HEK293 (cell line): ENCODE data around the gene CASKIN2.

ENCODE experiments used
- CTCF ChIA-PET: fragments of 350-600 bp; formaldehyde crosslinking; extraction: SDS; loops from one replicate; lab custom pipeline; 2021; ENCODE audit warnings: antibody characterized with exemption; lab: Yijun Ruan, JAX
- POLR2A ChIA-PET: fragments of 300-600 bp; formaldehyde crosslinking; extraction: SDS; loops from one replicate; lab custom pipeline; 2020; ENCODE audit warnings: antibody characterized with exemption, inconsistent platforms; lab: Yijun Ruan, JAX
- H3K27ac ChIP-seq: fragments of 200-500 bp; sonication (Bioruptor generic); 2 replicates; pipeline ENCODE4 v1.5.1; 2014; ENCODE audit warnings: low read depth, low read length, control low read depth, inconsistent platforms; ENCODE audit errors: extremely low read depth
- H3K36me3 ChIP-seq, 2 experiments: fragments of 200-500 bp in 1 of 2; sonication (Bioruptor generic) in 1 of 2; 1 replicate in 1 of 2; 2 replicates in 1 of 2; pipeline ENCODE4 v1.5.1; 2014 to 2017; ENCODE audit warnings: inconsistent platforms in 2 of 2, low read length in 2 of 2; ENCODE audit not compliant: control insufficient read depth in 2 of 2, insufficient read depth in 1 of 2
- H3K4me1 ChIP-seq: fragments of 200-500 bp; sonication (Bioruptor generic); 2 replicates; pipeline ENCODE4 v1.5.1; 2014; ENCODE audit warnings: mild to moderate bottlenecking, low read length, inconsistent platforms; ENCODE audit not compliant: control insufficient read depth, insufficient read depth
- H3K4me3 ChIP-seq: 2 replicates; pipeline ENCODE4 v1.5.1; 2011; ENCODE audit warnings: low read depth, mild to moderate bottlenecking, control low read depth, low read length, moderate library complexity
- H3K9me3 ChIP-seq: fragments of 200-500 bp; sonication (Bioruptor generic); 2 replicates; pipeline ENCODE4 v1.5.1; 2014; ENCODE audit warnings: low read depth, low read length, inconsistent platforms; ENCODE audit not compliant: control insufficient read depth, insufficient read depth
- MZF1 ChIP-seq: fragments of 450-650 bp; formaldehyde crosslinking; IDR thresholded peaks from 2 replicates; pipeline ENCODE4 v1.5.1; 2017; ENCODE audit warnings: missing biosample characterization, missing genetic modification characterization, borderline replicate concordance
- SP7 ChIP-seq: fragments of 450-650 bp; formaldehyde crosslinking; IDR thresholded peaks from 2 replicates; pipeline ENCODE4 v1.5.1; 2016; ENCODE audit warnings: missing biosample characterization, missing genetic modification characterization
- ZBTB48 ChIP-seq: fragments of 450-650 bp; formaldehyde crosslinking; IDR thresholded peaks from 2 replicates; pipeline ENCODE4 v1.5.1; 2016; ENCODE audit warnings: missing biosample characterization, missing genetic modification characterization
- ZNF114 ChIP-seq: fragments of 450-650 bp; formaldehyde crosslinking; IDR thresholded peaks from 2 replicates; pipeline ENCODE4 v1.5.0; 2017; ENCODE audit warnings: missing biosample characterization, missing genetic modification characterization
- ZNF214 ChIP-seq: fragments of 450-650 bp; formaldehyde crosslinking; IDR thresholded peaks from 2 replicates; pipeline ENCODE4 v1.5.1; 2017; ENCODE audit warnings: missing biosample characterization, mild to moderate bottlenecking, missing genetic modification characterization, borderline replicate concordance
- ZNF223 ChIP-seq: fragments of 450-650 bp; formaldehyde crosslinking; IDR thresholded peaks from 2 replicates; pipeline ENCODE4 v1.5.1; 2016; ENCODE audit warnings: missing biosample characterization, missing genetic modification characterization
- ZNF23 ChIP-seq: fragments of 450-650 bp; formaldehyde crosslinking; IDR thresholded peaks from 2 replicates; pipeline ENCODE4 v1.5.1; 2016; ENCODE audit warnings: missing biosample characterization, missing genetic modification characterization, borderline replicate concordance
- ZNF394 ChIP-seq: fragments of 450-650 bp; formaldehyde crosslinking; IDR thresholded peaks from 2 replicates; pipeline ENCODE4 v1.5.1; 2016; ENCODE audit warnings: missing biosample characterization, missing genetic modification characterization, mild to moderate bottlenecking, moderate library complexity, borderline replicate concordance
- ZNF473 ChIP-seq: fragments of 450-650 bp; formaldehyde crosslinking; IDR thresholded peaks from 2 replicates; pipeline ENCODE4 v1.5.1; 2017; ENCODE audit warnings: missing biosample characterization, missing genetic modification characterization
- ZNF530 ChIP-seq: fragments of 450-650 bp; formaldehyde crosslinking; IDR thresholded peaks from 2 replicates; pipeline ENCODE4 v1.5.1; 2016; ENCODE audit warnings: low read depth, missing biosample characterization, missing genetic modification characterization
- ZNF544 ChIP-seq: fragments of 450-650 bp; formaldehyde crosslinking; IDR thresholded peaks from 2 replicates; pipeline ENCODE4 v1.5.0; 2017; ENCODE audit warnings: missing biosample characterization, missing genetic modification characterization
- ZNF621 ChIP-seq: fragments of 450-650 bp; formaldehyde crosslinking; IDR thresholded peaks from 2 replicates; pipeline ENCODE4 v1.5.1; 2017; ENCODE audit warnings: missing biosample characterization, missing genetic modification characterization
- ZNF629 ChIP-seq: fragments of 450-650 bp; formaldehyde crosslinking; IDR thresholded peaks from 2 replicates; pipeline ENCODE4 v1.5.1; 2017; ENCODE audit warnings: missing biosample characterization, missing genetic modification characterization
- ZNF660 ChIP-seq: fragments of 450-650 bp; IDR thresholded peaks from 2 replicates; pipeline ENCODE4 v1.5.1; 2018; ENCODE audit warnings: missing biosample characterization, mild to moderate bottlenecking, missing genetic modification characterization
- ZSCAN16 ChIP-seq: fragments of 450-650 bp; formaldehyde crosslinking; IDR thresholded peaks from 2 replicates; pipeline ENCODE4 v1.5.1; 2016; ENCODE audit warnings: missing biosample characterization, missing genetic modification characterization
- TF ChIP-seq, protein P1 (sequence below): fragments of 450-650 bp; formaldehyde crosslinking; IDR thresholded peaks from 2 replicates; pipeline ENCODE4 v1.5.1; 2016; ENCODE audit warnings: missing biosample characterization, missing genetic modification characterization
- TF ChIP-seq, protein P2 (sequence below): fragments of 450-650 bp; formaldehyde crosslinking; IDR thresholded peaks from 2 replicates; pipeline ENCODE4 v1.5.1; 2017; ENCODE audit warnings: missing biosample characterization, missing genetic modification characterization
- TF ChIP-seq, protein P3 (sequence below): fragments of 450-650 bp; formaldehyde crosslinking; IDR thresholded peaks from 2 replicates; pipeline ENCODE4 v1.5.1; 2017; ENCODE audit warnings: missing biosample characterization, missing genetic modification characterization

CASKIN2 gene

GRCh38 chr17:75456417-75457046 is 58.8 kb downstream of the CASKIN2 start, which contains the start of gene TMEM94 (continued):
- TF ChIP-seq, protein P1, sequence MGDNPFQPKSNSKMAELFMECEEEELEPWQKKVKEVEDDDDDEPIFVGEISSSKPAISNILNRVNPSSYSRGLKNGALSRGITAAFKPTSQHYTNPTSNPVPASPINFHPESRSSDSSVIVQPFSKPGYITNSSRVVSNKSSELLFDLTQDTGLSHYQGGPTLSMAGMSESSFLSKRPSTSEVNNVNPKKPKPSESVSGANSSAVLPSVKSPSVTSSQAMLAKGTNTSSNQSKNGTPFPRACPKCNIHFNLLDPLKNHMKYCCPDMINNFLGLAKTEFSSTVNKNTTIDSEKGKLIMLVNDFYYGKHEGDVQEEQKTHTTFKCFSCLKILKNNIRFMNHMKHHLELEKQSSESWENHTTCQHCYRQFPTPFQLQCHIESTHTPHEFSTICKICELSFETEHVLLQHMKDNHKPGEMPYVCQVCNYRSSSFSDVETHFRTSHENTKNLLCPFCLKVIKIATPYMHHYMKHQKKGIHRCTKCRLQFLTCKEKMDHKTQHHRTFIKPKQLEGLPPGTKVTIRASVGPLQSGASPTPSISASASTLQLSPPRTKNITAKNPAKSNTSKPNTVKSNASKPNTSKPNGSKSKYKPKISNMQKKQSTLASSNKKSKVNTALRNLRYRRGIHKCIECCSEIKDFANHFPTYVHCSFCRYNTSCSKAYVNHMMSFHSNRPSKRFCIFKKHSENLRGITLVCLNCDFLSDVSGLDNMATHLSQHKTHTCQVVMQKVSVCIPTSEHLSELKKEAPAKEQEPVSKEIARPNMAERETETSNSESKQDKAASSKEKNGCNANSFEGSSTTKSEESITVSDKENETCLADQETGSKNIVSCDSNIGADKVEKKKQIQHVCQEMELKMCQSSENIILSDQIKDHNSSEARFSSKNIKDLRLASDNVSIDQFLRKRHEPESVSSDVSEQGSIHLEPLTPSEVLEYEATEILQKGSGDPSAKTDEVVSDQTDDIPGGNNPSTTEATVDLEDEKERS: no peak
- TF ChIP-seq ZNF23 (no peak), ZSCAN16 (no peak), SP7 (tag by site-specific recombination) (peak; percentile 86), ZNF223 (no peak), ZNF394 (tag by site-specific recombination) (peak; percentile 42; the same call in 1 of the 2 replicates), ZNF473 (tag by site-specific recombination) (no peak), ZBTB48 (peak; percentile 45; the same call in 1 of the 2 replicates), ZNF114 (tag by site-specific recombination) (no peak), ZNF629 (tag by site-specific recombination) (no peak; the same call in none of the 2 replicates), ZNF530 (tag by site-specific recombination) (no peak), ZNF621 (tag by site-specific recombination) (no peak), ZNF214 (tag by site-specific recombination) (no peak), MZF1 (no peak; the same call in 1 of the 2 replicates)

DNA sequence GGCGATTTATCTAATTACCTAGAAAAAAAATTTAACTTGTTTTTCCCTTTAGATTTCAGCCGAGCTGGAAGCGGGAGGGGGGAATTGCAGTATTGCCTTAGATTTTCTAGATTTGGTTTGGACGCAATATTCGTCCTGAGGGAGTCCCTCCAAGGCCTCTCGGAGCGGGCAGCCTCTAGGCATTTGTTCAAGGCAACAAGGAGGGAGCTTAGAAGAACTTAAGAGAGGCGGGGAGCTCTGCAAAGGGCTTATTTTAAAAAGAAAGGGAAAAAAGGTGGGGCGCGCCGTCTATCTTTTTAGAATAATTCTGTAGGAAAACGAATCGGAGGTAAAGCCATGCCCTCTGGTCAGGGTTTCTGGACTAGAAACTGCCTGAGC is 59.3 kb downstream of the CASKIN2 start:
- peak overlapping the region; percentile 33 for H3K4me3 ChIP-seq
- no peaks in the 10 kb centered on the region for H3K9me3 ChIP-seq
- H3K4me1 ChIP-seq: peaks cover 20% of the 10 kb centered on the region
- TF ChIP-seq, protein P2, sequence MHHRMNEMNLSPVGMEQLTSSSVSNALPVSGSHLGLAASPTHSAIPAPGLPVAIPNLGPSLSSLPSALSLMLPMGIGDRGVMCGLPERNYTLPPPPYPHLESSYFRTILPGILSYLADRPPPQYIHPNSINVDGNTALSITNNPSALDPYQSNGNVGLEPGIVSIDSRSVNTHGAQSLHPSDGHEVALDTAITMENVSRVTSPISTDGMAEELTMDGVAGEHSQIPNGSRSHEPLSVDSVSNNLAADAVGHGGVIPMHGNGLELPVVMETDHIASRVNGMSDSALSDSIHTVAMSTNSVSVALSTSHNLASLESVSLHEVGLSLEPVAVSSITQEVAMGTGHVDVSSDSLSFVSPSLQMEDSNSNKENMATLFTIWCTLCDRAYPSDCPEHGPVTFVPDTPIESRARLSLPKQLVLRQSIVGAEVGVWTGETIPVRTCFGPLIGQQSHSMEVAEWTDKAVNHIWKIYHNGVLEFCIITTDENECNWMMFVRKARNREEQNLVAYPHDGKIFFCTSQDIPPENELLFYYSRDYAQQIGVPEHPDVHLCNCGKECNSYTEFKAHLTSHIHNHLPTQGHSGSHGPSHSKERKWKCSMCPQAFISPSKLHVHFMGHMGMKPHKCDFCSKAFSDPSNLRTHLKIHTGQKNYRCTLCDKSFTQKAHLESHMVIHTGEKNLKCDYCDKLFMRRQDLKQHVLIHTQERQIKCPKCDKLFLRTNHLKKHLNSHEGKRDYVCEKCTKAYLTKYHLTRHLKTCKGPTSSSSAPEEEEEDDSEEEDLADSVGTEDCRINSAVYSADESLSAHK: peak; percentile 95; the same call in 1 of the 2 replicates
- TF ChIP-seq ZNF544: no peak
- TF ChIP-seq, protein P3, sequence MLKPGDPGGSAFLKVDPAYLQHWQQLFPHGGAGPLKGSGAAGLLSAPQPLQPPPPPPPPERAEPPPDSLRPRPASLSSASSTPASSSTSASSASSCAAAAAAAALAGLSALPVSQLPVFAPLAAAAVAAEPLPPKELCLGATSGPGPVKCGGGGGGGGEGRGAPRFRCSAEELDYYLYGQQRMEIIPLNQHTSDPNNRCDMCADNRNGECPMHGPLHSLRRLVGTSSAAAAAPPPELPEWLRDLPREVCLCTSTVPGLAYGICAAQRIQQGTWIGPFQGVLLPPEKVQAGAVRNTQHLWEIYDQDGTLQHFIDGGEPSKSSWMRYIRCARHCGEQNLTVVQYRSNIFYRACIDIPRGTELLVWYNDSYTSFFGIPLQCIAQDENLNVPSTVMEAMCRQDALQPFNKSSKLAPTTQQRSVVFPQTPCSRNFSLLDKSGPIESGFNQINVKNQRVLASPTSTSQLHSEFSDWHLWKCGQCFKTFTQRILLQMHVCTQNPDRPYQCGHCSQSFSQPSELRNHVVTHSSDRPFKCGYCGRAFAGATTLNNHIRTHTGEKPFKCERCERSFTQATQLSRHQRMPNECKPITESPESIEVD (tag by site-specific recombination): 0 out of 2 replicates have a peak, but pooled peaks have one; percentile 41
- TF ChIP-seq ZNF660 (tag by site-specific recombination): peak; percentile 21; the same call in 1 of the 2 replicates
- H3K27ac ChIP-seq: peak overlapping the region; percentile 37
- CTCF ChIA-PET: interaction anchor here (0.6 to 1.2 kb wide), 11 partner anchors 9 to 294 kb away, joined by 3 to 4 read pairs (median 3); partner anchors contain the start of genes MIF4GD and TSEN54
- no peaks in the 10 kb centered on the region for H3K36me3 ChIP-seq
- POLR2A ChIA-PET: interaction anchor here (0.6 to 3.1 kb wide), 26 partner anchors 8 to 583 kb away, joined by 3 to 16 read pairs (median 4); partner anchors contain the start of genes FDXR, GGA3, GRB2 and MIF4GD
